HG03108 (cell line): ENCODE data around the gene ACAD8.
"Not testable (repeated sequence)": the region's sequence is repeated elsewhere in the genome, so short reads cannot be mapped to it uniquely, and the experiment has no call there.

Source experiments
- ATAC-seq: cut with Tn5 transposase; IDR thresholded peaks from one replicate; pipeline ENCODE4 v1.9.1; 2021; ENCODE audit warnings: moderate library complexity; ENCODE audit not compliant: unreplicated experiment

Gene ACAD8

DNA sequence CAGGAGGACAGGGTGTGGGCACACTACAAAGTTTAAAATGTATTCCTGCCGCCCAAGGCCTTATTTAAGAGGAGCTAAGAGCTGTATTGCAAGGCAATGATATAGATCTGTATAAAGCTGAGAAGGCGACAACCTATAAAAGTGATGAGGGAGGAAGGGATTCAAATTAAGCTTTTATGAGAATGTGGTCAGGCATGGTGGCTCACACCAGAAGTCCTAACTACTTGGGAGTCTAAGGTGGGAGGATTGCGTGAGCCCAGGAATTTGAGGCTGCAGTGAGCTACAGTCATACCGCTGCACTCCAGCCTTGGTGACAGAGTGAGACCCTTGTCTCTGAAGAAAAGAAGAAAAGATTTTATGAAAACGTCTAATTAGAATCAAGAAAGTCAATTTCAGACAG, 13.1 kb downstream of the ACAD8 start:
- no peak for ATAC-seq

GRCh38 chr11:134266841-134267251, 13.5 kb downstream of the ACAD8 start:
- ATAC-seq: no peak

- no peak for ATAC-seq
Measured at GRCh38 chr11:134267461-134267860, 14.1 kb downstream of the ACAD8 start.

DNA sequence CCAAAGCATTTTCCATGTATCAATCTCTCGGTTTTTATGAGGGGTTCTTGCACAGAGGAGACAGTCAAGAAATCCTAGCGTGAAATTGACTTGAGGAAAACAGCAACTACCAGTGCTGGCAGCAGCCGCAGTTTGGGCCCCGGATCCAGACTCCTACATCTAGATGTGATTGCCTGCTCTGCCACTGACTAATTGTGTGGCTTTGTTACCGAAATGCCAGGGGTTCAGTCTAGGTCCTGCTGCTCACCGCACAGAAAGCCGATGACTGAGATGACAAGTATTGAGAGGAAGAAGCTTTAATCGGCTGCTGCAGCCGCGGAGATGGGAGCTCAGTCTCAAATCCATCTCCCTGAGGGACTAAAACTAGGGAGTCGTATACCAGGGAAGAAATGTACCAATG, 14.6 kb downstream of the ACAD8 start:
- ATAC-seq: no peak

DNA sequence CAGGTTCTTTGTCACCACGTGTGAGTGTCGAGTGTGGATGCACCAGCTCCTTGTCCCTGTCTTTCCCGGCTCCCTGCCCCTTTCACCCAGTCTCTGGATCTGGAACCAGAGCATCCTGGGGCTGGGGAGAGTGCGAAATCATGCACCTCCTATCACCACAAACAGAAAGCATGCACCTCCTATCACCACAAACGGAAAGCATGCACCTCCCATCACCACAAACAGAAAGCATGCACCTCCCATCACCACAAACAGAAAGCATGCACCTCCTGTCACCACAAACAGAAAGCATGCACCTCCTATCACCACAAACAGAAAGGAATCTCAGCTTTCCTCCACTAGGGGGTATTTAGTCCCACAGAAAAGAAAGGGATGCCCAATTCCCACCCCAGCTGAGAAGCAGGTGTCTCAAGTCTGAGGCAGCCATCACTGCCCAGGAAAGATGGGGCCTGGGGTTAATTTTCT, 16.9 kb downstream of the ACAD8 start:
- ATAC-seq: no peak

DNA sequence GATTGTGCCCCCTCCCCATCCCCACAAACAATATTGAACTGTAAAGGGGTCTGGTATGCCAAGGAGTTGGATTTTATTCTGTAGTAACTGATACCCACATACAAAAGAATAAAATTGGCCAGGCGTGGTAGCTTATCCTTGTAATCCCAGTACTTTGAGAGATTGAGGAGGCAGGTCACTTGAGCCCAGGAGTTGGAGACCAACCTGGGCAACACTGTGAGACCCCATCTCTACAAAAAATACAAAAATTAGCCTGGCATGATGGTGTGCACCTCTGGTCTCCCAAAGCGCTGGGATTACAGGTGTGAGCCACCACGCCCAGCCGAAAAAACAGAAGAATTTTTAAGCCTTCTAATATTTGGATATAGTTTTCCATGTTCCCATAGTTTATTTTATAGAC, 18.6 kb downstream of the ACAD8 start:
- no peak for ATAC-seq

DNA sequence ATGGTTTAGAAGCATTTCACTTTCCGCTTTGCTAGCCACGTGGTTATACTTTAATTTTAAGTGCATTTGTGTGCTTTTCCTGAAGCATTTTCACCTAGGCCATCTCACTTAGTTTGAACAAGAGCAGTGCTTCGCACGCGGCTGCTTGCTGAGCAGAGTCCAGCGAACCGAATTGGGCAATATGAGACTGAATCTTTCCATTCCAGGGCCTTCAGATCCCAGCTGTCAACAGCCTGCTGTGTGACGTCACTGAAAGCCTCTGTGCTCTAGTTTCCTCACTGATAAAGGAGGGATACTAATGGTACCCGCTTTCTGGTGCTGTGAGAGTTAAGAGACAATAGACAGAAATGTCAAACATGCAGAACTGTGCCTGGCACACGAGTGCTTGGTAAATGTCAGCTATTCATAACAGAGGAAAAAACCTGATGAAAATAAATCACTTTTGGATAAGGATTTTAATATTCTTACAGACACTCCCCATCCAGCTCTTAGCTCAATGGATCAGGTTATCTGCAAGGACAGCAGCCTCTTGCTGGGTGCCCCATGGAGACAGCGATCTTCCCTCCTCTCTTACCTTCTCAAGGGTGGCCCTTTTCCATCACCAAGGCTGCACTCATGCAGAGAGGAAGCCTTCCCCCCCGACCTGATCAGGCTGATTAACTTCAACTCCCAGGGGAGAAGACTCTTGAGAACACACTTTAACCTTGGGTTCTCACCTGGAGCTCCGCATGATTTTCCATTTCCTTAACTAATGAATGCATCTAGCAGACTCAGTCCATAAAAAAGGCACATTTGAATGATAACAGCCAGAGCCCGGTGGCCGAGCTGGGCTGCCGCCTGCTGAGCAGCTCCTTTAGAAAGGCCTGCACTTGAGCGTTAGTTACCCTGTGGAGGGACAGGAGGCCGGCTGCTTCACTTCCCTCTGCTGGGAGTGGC, 19.3 kb downstream of the ACAD8 start:
- no peak for ATAC-seq

DNA sequence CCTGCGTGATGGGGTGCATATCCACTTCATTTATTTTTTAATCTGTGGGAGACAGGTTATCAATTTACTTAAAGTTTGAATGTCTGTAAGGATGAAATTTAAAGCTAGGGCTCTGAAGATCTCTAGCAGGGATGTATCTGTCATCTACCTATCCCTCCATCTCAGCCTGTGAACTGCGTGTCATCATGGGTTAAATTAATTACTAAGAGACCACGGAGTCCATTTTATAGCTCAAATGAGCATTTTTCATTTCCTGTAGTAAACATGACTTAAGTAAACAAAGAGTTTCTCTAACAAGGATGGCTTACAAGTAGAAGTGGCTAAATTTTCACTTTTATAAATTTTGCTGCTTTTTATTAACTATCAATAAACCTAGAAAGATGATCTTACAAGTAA, 19.9 kb downstream of the ACAD8 start:
- ATAC-seq: no peak

- ATAC-seq: no peak
Measured at GRCh38 chr11:134275188-134275533, 21.8 kb downstream of the ACAD8 start.

DNA sequence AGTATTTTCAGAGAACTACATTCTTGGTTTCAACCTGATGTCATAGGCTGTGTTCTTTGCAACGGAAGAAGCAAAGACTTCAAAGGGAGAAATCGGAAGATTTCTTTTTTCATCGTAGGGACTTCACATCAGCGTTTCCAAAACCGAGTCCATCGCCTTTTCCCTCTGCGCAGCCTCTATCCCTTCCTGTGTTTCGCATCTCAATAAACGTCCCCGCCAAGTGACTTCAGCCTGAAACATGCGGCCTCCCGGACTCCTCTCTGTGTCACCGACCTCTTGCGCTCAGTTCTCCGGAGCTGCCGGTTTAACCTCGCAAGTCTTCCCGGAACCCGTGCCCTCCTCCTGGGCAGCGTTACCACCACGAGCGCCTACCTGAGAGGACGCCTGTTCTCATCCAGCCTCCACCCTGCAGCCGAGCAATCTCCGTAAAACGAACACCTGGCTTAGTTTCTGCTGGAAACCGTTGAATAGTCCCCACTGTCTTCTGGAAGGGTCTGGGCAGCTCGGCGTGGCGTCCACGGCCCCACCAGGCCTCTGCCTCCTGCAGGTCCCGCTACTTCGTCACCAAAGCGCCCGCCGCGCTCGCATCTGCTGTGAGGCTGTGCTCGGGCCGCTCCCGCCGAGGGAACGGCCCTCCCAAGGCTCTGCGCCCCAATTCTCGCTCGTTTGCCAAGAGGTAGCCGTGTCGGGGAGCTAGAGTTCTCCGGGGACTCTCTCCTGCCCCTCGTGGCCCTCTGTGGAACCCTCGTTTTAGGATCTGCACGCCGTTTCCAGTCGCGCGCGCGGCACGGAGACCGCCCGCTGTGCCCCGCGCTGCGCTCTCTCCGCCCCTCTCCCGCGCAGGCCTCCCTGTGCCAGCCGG, 22.4 kb downstream of the ACAD8 start, which contains the start of gene GLB1L3:
TSS of gene GLB1L3 (plus strand) at position 846 of the 862 bp plus-strand sequence. CDS start 362 bp downstream, outside the sequence.
- ATAC-seq: no peak

GRCh38 chr11:134276396-134277182, 23.2 kb downstream of the ACAD8 start:
- ATAC-seq: no peak

DNA sequence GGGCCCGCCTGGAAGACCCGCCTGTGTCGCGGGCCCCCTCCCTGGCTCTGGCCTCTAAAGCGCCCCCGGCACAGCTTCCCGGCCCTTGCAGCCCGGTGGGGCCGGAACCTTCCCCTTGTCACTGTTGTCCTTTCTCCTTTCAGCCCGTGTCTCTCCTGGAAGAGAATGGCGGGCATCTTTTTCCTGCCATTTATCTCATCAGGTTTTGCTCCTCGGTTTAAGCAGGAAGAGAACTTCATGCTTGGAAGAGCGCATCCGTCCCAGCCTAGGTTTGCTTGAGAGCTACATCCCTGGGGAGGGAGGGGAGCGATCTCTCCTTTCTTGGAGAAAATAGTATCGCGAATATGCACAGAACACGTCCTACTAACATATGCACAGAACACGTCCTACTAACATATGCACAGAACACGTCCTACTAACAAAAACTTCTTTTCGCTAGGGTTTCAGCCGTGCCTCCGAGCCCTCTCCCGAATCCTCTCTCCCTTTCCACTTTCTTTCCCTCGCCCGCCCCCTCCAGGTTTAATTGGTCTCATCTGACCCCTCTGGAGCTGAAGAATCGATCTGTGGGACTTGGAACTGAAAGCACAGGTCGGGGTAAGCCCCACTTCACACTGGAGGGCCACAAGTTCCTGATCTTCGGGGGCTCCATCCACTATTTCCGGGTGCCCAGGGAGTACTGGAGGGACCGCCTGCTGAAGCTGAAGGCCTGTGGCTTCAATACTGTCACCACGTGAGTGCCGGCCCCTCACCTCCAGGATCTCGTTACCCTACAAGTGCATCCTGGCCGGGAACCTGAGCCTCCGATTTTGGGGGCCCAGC, 24.0 kb downstream of the ACAD8 start:
- no peak for ATAC-seq

DNA sequence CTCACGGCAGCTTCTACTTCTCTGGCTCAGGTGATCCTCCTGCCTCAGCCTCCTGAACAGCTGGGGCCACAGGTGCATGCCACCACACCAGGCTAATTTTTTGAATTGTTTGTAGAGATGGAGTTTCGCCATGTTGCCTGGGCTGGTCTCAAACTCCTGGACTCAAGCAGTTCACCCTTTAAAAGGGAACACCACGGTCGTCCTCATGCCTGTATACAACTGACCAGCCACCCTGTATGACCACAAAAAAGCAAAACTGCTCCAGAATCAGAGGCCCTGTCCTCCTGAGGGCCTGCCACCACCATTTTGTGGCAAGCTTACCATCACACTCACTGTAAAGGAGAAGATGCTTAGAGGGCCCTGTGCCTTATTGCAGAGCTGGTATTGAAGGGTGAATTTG, 25.0 kb downstream of the ACAD8 start:
- no peak for ATAC-seq

DNA sequence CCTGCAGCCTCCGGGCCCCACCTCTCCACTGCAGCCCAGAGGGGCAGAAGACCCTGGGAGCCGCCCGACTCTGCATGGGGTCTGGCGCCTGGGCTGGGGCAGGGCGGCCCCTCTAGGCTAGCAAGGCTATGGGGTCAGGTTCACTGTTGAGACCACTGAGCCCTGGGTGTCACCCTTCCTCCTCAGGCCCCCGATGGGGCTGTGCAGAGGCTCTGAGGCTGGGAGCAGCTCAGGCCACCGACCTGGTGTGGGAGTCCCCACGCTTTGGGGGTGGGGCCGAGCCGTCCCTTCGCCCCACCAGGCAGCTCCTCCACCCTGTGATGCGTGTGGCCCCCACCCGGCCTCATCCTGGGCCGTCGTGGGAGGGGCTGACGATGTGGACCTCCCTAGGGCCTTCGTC, 28.3 kb downstream of the ACAD8 start:
- not testable (repeated sequence) for ATAC-seq

DNA sequence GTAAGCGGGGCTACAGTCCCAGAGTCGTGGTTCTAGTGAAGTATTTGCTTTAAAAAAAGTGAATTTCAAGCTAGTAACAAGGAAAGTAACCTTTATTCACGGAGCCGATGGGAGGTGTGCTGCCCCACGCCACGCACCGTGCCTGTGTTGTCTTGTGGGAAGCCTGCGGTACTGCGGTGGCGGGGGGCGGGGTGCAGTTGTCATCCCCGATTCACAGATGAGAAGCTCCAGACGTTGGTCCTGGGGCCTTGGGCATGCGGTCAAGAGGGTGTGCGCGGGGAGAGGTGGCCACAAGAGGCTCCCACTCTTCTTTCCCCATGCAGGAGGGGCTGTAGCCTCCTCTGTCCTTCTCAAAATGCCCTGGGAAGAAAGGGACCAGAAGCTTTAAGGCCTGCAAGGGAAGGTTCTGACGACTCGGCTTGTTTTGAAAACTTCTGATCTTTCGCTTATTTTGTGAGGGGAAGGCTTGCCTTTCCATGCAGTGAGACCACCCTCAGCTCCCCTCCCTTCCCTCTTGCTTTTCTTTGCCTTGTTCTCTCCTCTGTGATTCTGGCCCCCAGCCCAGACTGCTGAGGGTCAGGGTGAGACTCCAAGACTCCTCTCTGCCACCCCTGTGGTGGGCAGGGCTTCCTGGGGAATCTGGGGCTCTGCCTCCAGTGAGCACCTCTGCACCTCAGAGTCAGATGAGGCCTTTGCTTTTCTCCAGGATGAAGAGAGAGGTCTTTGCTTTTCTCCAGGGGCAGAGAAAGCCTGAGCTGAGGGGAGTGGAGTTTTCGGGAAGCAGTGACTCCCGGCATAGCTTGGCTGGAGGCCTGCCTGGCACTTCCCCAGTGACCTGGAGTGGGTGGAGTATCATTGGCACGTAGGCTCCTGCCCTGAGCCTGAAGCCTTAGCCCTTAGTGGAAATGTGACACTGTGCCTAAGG, 29.0 kb downstream of the ACAD8 start:
- no peak for ATAC-seq

GRCh38 chr11:134283461-134284230, 30.3 kb downstream of the ACAD8 start:
- ATAC-seq: no peak

GRCh38 chr11:134284349-134284748, 31.0 kb downstream of the ACAD8 start:
- ATAC-seq: not testable (repeated sequence)

DNA sequence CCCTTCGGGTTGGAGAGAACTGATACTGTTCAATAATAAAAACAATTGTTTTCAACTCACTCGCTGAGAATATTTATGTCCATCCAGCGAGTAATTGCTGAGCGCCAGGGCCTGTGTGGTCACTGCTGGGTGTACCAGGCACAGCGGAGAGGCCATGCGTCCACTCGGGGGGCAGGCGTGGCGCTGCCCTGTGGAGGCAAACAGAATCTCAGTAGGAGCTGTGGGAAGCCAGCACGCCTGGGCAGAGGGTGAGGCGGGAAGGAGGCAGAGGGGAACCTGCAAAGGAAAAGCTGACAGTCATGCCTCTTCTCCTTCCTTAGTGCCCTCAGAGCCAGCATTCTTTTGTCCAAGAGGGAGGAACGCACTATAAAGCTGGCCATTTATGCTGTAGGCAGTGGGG, 34.2 kb downstream of the ACAD8 start:
- no peak for ATAC-seq
